Mucosa of descending colon (tissue), 3 donors: Measurements from ENCODE around the gene PRR18. TPM values are rescaled to one million over a fixed set of nuclear protein-coding genes. Genes with fewer than 3 reads are reported as not detected.
A peak's percentile ranks its signal among the peaks of the same experiment; 100 is the strongest.

Source experiments
- ATAC-seq: fragments of 200-7000 bp; cut with Tn5 transposase; one replicate; pipeline ENCODE4 v1.9.1; 2020; ENCODE audit warnings: mild to moderate bottlenecking, moderate library complexity
- DNase-seq, 3 donors: peaks; one replicate each; pipeline ENCODE4 v3.0.0-alpha.2; 2020
- H3K36me3 ChIP-seq: fragments of 200-600 bp; one replicate; pipeline ENCODE4 v1.8.0; 2021; ENCODE audit warnings: low read depth, mild to moderate bottlenecking
- H3K4me1 ChIP-seq: fragments of 200-600 bp; one replicate; pipeline ENCODE4 v1.8.0; 2021; ENCODE audit warnings: low read depth, mild to moderate bottlenecking
- H3K4me3 ChIP-seq: fragments of 200-600 bp; one replicate; pipeline ENCODE4 v1.8.0; 2021; ENCODE audit warnings: mild to moderate bottlenecking
- H3K9me3 ChIP-seq: fragments of 200-600 bp; one replicate; pipeline ENCODE4 v1.8.0; 2021; ENCODE audit warnings: mild to moderate bottlenecking
- intact Hi-C, 2 donors: fragments of 100-400 bp; cut with DNase I in 1 of 2; cut with micrococcal nuclease in 1 of 2; formaldehyde crosslinking; loops; one replicate each; pipeline versions ENCODE4 v1.11.0 to v1.11.1; 2022; cut with DNase I, micrococcal nuclease
- total RNA-seq, 3 donors: library from RNA; stranded (reverse); fragmentation: NEBNext Ultra II Directional in 2 of 3; extraction: Animal tissue kit (Norgen Biotek cat#: 25700) in 2 of 3; gene quantifications; one replicate each; pipeline versions ENCODE4 v1.2.1 to v1.2.4, GENCODE V29; 2021 to 2023
- TF ChIP-seq, protein P1 (sequence below): fragments of 200-600 bp; IDR thresholded peaks from one replicate; pipeline ENCODE4 v1.8.0; 2022; ENCODE audit warnings: antibody characterized with exemption, mild to moderate bottlenecking
- donor health status: DM: no; HTN: no; CAD: no; lungs with moderate emphysema.
- donor health status: DM: no; HTN: no; CAD: no.
- donor health status: DM: no; HTN: yes; CAD: no.

The PRR18 gene
- total RNA-seq, 3 donors from 2014 or later = 0.13 TPM; not detected in 2

- H3K9me3 ChIP-seq = no peaks in the 10 kb centered on the region
- intact Hi-C loops = loop anchor here (5.0 to 10.0 kb wide), 2 partner anchors 124 to 126 kb away; no protein-coding TSS in a partner anchor
- H3K4me3 ChIP-seq = no peak overlapping the region
- TF ChIP-seq, protein P1, sequence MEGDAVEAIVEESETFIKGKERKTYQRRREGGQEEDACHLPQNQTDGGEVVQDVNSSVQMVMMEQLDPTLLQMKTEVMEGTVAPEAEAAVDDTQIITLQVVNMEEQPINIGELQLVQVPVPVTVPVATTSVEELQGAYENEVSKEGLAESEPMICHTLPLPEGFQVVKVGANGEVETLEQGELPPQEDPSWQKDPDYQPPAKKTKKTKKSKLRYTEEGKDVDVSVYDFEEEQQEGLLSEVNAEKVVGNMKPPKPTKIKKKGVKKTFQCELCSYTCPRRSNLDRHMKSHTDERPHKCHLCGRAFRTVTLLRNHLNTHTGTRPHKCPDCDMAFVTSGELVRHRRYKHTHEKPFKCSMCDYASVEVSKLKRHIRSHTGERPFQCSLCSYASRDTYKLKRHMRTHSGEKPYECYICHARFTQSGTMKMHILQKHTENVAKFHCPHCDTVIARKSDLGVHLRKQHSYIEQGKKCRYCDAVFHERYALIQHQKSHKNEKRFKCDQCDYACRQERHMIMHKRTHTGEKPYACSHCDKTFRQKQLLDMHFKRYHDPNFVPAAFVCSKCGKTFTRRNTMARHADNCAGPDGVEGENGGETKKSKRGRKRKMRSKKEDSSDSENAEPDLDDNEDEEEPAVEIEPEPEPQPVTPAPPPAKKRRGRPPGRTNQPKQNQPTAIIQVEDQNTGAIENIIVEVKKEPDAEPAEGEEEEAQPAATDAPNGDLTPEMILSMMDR = no peak
- no peak for DNase-seq
- no peaks in the 10 kb centered on the region for H3K4me1 ChIP-seq
- H3K36me3 ChIP-seq = no peaks in the 10 kb centered on the region
- no peak for ATAC-seq
Observed at GRCh38 chr6:166278579-166279392, 29.4 kb downstream of the PRR18 start.

DNA sequence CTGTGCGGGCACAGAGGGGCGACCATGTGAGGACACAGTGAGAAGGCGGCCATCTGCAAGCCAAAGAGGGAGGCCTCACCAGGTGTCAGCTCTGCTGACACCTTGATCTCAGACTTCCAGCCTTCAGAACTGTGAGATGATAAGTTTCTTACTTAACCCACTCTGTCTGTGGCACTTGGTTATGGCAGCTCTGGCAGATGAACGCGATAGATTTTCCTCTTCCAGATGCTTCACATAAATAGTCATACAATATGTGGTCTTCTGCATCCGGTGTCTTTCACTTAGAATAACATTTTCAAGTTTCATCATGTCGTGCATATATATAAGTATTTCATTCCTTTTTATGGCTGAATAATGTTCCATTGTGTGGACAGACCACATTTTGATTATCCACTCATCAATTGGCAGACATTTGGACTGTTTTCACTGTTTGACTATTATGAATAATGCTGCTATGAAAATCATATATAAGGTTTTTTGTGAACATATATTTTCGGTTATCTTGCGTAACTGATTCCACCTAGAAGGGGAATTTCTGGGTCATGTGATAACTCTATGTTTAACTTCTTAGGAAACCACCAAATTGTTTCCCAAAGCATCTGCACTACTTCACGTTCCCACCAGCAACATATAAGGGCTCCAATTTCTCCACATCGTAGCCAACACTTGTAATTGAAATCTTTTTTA is 30.2 kb downstream of the PRR18 start:
- no peaks in the 10 kb centered on the region for H3K4me1 ChIP-seq
- H3K36me3 ChIP-seq = no peaks in the 10 kb centered on the region
- DNase-seq (no peak), ATAC-seq (no peak)
- H3K4me3 ChIP-seq = no peak overlapping the region
- TF ChIP-seq, protein P1 = no peak
- intact Hi-C loops = loop anchor here (5.0 to 10.0 kb wide), 2 partner anchors 124 to 127 kb away; no protein-coding TSS in a partner anchor
- no peaks in the 10 kb centered on the region for H3K9me3 ChIP-seq

DNA sequence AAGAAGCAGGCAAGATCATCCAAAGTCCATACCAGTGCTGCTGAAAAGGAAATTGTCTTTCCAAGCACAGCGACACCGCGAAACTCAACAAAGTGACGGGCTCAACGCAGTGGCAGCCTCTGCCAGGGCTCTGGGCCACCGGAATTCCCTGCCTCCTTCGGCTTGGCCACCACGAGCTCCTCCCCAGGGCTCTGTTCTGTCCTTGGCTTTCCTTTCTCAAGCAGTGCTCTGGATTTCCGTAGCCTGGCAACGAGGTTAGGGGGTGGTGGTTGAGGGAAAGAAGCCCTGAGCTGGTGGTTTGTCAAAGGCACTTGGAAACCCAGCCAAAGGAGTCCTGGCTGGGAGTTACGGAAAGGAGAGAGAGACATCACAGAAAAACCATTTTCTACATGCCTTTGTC is 31.2 kb downstream of the PRR18 start:
- intact Hi-C loops = loop anchor here (5.0 to 10.0 kb wide), 2 partner anchors 125 to 128 kb away; no protein-coding TSS in a partner anchor
- TF ChIP-seq, protein P1 = no peak
- Histone ChIP-seq H3K36me3 (no peaks in the 10 kb centered on the region), H3K4me3 (no peak overlapping the region), H3K9me3 (no peaks in the 10 kb centered on the region), H3K4me1 (no peaks in the 10 kb centered on the region)
- DNase-seq (no peak), ATAC-seq (no peak)

- no peaks in the 10 kb centered on the region for H3K36me3 ChIP-seq
- H3K9me3 ChIP-seq = no peaks in the 10 kb centered on the region
- DNase-seq (peak; percentile 76 to 87 (median 79)), ATAC-seq (peak; percentile 96)
- H3K4me1 ChIP-seq = no peaks in the 10 kb centered on the region
- intact Hi-C loops = loop anchor here (5.0 to 10.0 kb wide), 2 partner anchors 127 to 129 kb away; no protein-coding TSS in a partner anchor
- TF ChIP-seq, protein P1 = peak; percentile 93
- H3K4me3 ChIP-seq = no peak overlapping the region
Observed at GRCh38 chr6:166275714-166276166, 32.5 kb downstream of the PRR18 start.

GRCh38 chr6:166274739-166275370 is 33.3 kb downstream of the PRR18 start:
- no peak overlapping the region for H3K4me3 ChIP-seq
- H3K9me3 ChIP-seq = no peaks in the 10 kb centered on the region
- DNase-seq (no peak), ATAC-seq (no peak)
- intact Hi-C loops = loop anchor here (5.0 to 10.0 kb wide), 2 partner anchors 127 to 130 kb away; no protein-coding TSS in a partner anchor
- H3K36me3 ChIP-seq = no peaks in the 10 kb centered on the region
- TF ChIP-seq, protein P1 = no peak
- H3K4me1 ChIP-seq = no peaks in the 10 kb centered on the region
